GM12878 (cell line): ENCODE results near the gene RAD23B. TPM values are rescaled to one million over a fixed set of nuclear protein-coding genes. Genes with fewer than 3 reads are reported as not detected.

Experiments used
- ATAC-seq: fragments of 200-7000 bp; cut with Tn5 transposase; 3 replicates; pipeline ENCODE4 v1.9.1; 2020; ENCODE audit warnings: mild to moderate bottlenecking, moderate library complexity
- BruUV-seq: library from RNA; stranded (reverse); fragments of 400-500 nt; replicated peaks from 2 replicates; lab custom pipeline; 2021; lab: Mats Ljungman, UMichigan
- CTCF ChIA-PET: fragments of 300-600 bp; sonication (Branson Sonifier 250); formaldehyde crosslinking; extraction: SDS; loops from one replicate; lab custom pipeline; 2021; ENCODE audit warnings: inconsistent platforms; lab: Yijun Ruan, JAX
- POLR2A ChIA-PET: fragments of 350-600 bp; formaldehyde crosslinking; extraction: SDS; loops from one replicate; lab custom pipeline; 2021; ENCODE audit warnings: inconsistent platforms; lab: Charles Lee
- RAD21 ChIA-PET: fragments of 300-600 bp; sonication (Branson Sonifier 250); formaldehyde crosslinking; loops from one replicate; lab custom pipeline; 2023; ENCODE audit warnings: antibody characterized with exemption; ENCODE audit not compliant: unreplicated experiment; lab: Charles Lee
- SMC1A ChIA-PET: fragments of 300-600 bp; sonication (Branson Sonifier 250); formaldehyde crosslinking; loops from one replicate; lab custom pipeline; 2023; ENCODE audit not compliant: unreplicated experiment, uncharacterized antibody; lab: Charles Lee
- DNase-seq: peaks from one replicate; pipeline ENCODE4 v3.0.0-alpha.2; 2011; ENCODE audit warnings: low read depth, low spot score
- FAIRE-seq: peaks from 3 replicates; lab custom pipeline; 2011; peaks lifted over from hg19 to GRCh38; lab: Jason Lieb, UNC
- H2AFZ ChIP-seq: 2 replicates; pipeline ENCODE4 v1.6.0; 2011; ENCODE audit warnings: low read depth, low read length, control low read depth; ENCODE audit not compliant: control insufficient read depth
- H3K27ac ChIP-seq: 2 replicates; pipeline ENCODE4 v1.5.1; 2011; ENCODE audit warnings: control low read depth; ENCODE audit not compliant: control insufficient read depth, insufficient read depth
- H3K27me3 ChIP-seq, 2 experiments: replicated peaks in 1 of 2; 2 replicates each; pipeline versions ENCODE4 v1.6.0 to v1.6.1; 2011; ENCODE audit warnings: low read length in 1 of 2; ENCODE audit not compliant: control insufficient read depth in 2 of 2, insufficient read depth in 2 of 2
- H3K36me3 ChIP-seq, 2 experiments: 2 replicates each; pipeline ENCODE4 v1.5.1; 2011; ENCODE audit warnings: low read length in 1 of 2; ENCODE audit not compliant: control insufficient read depth in 2 of 2, insufficient read depth in 2 of 2
- H3K4me1 ChIP-seq: 2 replicates; pipeline ENCODE4 v1.6.1; 2011; ENCODE audit warnings: mild to moderate bottlenecking, low read length, moderate library complexity, mixed read lengths; ENCODE audit not compliant: control insufficient read depth, insufficient read depth
- H3K4me2 ChIP-seq: 2 replicates; pipeline ENCODE4 v1.6.0; 2011; ENCODE audit warnings: control low read depth; ENCODE audit not compliant: control insufficient read depth, insufficient read depth
- H3K4me3 ChIP-seq: fragments of 200-600 bp; sonication (generic); 2 replicates; pipeline ENCODE4 v1.5.1; 2016
- H3K79me2 ChIP-seq: 2 replicates; pipeline ENCODE4 v1.6.0; 2011; ENCODE audit warnings: low read length; ENCODE audit not compliant: control insufficient read depth, insufficient read depth
- H3K9ac ChIP-seq: 2 replicates; pipeline ENCODE4 v1.8.0; 2011; ENCODE audit warnings: low read length, control low read depth, mixed read lengths; ENCODE audit not compliant: control insufficient read depth, insufficient read depth
- H3K9me3 ChIP-seq: replicated peaks from 3 replicates; pipeline ENCODE4 v1.5.1; 2011; ENCODE audit warnings: mild to moderate bottlenecking, low read length; ENCODE audit not compliant: control insufficient read depth, insufficient read depth
- H4K20me1 ChIP-seq: 2 replicates; pipeline ENCODE4 v1.6.0; 2011; ENCODE audit not compliant: control insufficient read depth, insufficient read depth
- ASH2L ChIP-seq: fragments of 300-600, 200-600 bp; sonication (generic); IDR thresholded peaks from 2 replicates; pipeline ENCODE4 v1.6.1; 2017; ENCODE audit warnings: low read depth, mild to moderate bottlenecking, borderline replicate concordance
- CREM ChIP-seq: IDR thresholded peaks from 2 replicates; pipeline ENCODE4 v1.6.1; 2014; ENCODE audit warnings: antibody characterized with exemption, low read depth
- IKZF1 ChIP-seq: fragments of 450-650 bp; conservative IDR thresholded peaks from 2 replicates; pipeline ENCODE4 v1.6.1; 2017; ENCODE audit warnings: antibody characterized with exemption, mild to moderate bottlenecking
- KAT2A ChIP-seq: conservative IDR thresholded peaks from 2 replicates; pipeline ENCODE4 v1.6.1; 2011; ENCODE audit warnings: low read depth, low read length; ENCODE audit not compliant: control insufficient read depth
- MEF2B ChIP-seq: fragments of 450-650 bp; IDR thresholded peaks from 2 replicates; pipeline ENCODE4 v1.6.1; 2018; ENCODE audit warnings: mild to moderate bottlenecking, moderate library complexity; ENCODE audit not compliant: partially characterized antibody, poor library complexity, severe bottlenecking
- NBN ChIP-seq: fragments of 450-650 bp; IDR thresholded peaks from 2 replicates; pipeline ENCODE4 v1.6.1; 2016
- RELA ChIP-seq: fragments of 450-650 bp; IDR thresholded peaks from 2 replicates; pipeline ENCODE4 v1.8.0; 2014; ENCODE audit warnings: borderline replicate concordance; ENCODE audit not compliant: partially characterized antibody
- ZZZ3 ChIP-seq: IDR thresholded peaks from 2 replicates; pipeline ENCODE4 v1.6.1; 2011; ENCODE audit warnings: low read depth; ENCODE audit not compliant: control insufficient read depth, insufficient read length
- WGBS: methylation state at CpG from one replicate; pipeline ENCODE4 v1.1.6; 2016; ENCODE audit warnings: low lambda C conversion rate; ENCODE audit not compliant: insufficient replicate concordance, insufficient coverage; ENCODE audit errors: missing lambda C conversion rate; 5-methylcytosine and 5-hydroxymethylcytosine counted together
- in situ Hi-C: fragments of 300-500 bp; cut with MboI; formaldehyde crosslinking; loops from 9 replicates; pipeline ENCODE4 v1.14.3; 2018; ENCODE audit warnings: mixed read lengths
- intact Hi-C: fragments of 100-400 bp; cut with micrococcal nuclease; formaldehyde crosslinking; loops from one replicate; pipeline ENCODE4 v1.14.2; 2022; ENCODE audit not compliant: unreplicated experiment
- polyA plus RNA-seq, 11 experiments: library from polyadenylated mRNA; depleted of rRNA in 4 of 11; unstranded in 6 of 11; stranded (reverse) in 5 of 11; fragments of >200 nt; fragmentation: Nextera tagmentation in 4 of 11; fragmentation: Illumina TruSeq in 1 of 11; extraction: Ambion mirVana in 4 of 11; extraction: Trizol in 1 of 11; gene quantifications; 1 replicate in 1 of 11; 2 replicates in 10 of 11; pipeline versions ENCODE4 v1.2.1 to v1.2.3, GENCODE V29; 2011 to 2016; ENCODE audit warnings: inconsistent platforms in 2 of 11, missing spikeins in 2 of 11, low read depth in 1 of 11
- total RNA-seq, 4 experiments: library from RNA; depleted of rRNA in 3 of 4; stranded (reverse); fragments of >200 nt in 3 of 4; fragmentation: Illumina TruSeq in 1 of 4; extraction: Trizol in 1 of 4; gene quantifications; 2 replicates each; pipeline versions ENCODE4 v1.2.1 to v1.2.3, GENCODE V29; 2013 to 2021

Gene RAD23B
- total and polyA plus RNA-seq, 10 of the 15 experiments (the other 5 are each of a cell fraction or from before 2014, with no cell fraction given): 10.3 to 256 (median 54.6) TPM

- no peak for DNase-seq
- Histone ChIP-seq H2AFZ (no peak overlapping the region), H3K4me1 (0 out of 2 replicates have a peak, but pooled peaks cover 4% of the 10 kb centered on the region), H3K79me2 (peaks cover 94% of the 10 kb centered on the region), H3K4me2 (no peak overlapping the region), H3K27ac (no peak overlapping the region), H3K9me3 (no peaks in the 10 kb centered on the region; the same call in 2 of the 3 replicates), H3K36me3 (no peaks in the 10 kb centered on the region; a peak in 1 of 4 replicates), H3K27me3 (no peaks in the 10 kb centered on the region), H3K9ac (no peak overlapping the region), H4K20me1 (peaks cover 5% of the 10 kb centered on the region), H3K4me3 (no peak overlapping the region)
- RAD21 ChIA-PET: interaction anchor here (0.7 to 1.6 kb wide), 2 partner anchors 16 to 33 kb away, joined by 3 to 4 read pairs; no protein-coding TSS in a partner anchor
- WGBS: 93% methylated on average over 6 of the region's 6 CpGs
- TF ChIP-seq NBN (no peak), ASH2L (no peak), MEF2B (no peak), RELA (no peak), IKZF1 (no peak), KAT2A (no peak), ZZZ3 (no peak), CREM (no peak)
- SMC1A ChIA-PET: interaction anchor here (1.1 to 2.7 kb wide), 7 partner anchors 8 to 48 kb away, joined by 3 to 11 read pairs (median 5); no protein-coding TSS in a partner anchor
- no TSS peak for BruUV-seq
- intact Hi-C loops (no loop called here), in situ Hi-C loops (no loop called here)
- CTCF ChIA-PET: interaction anchor here (1.0 kb wide), 1 partner anchor 13 kb away, joined by 3 read pairs; no protein-coding TSS in a partner anchor
- no peak for FAIRE-seq
- ATAC-seq: no peak
- POLR2A ChIA-PET: interaction anchor here (0.6 kb wide), 1 partner anchor 9 kb away, joined by 6 read pairs; no protein-coding TSS in a partner anchor
Observed at GRCh38 chr9:107293543-107294085, 10.5 kb downstream of the RAD23B start.
